Activated CD4-positive, alpha-beta T cell treated with anti-CD3 and anti-CD28 coated beads, Interleukin-2, Interleukin-4, amounts not matched to agents 100 ng/mL and 50 ng/mL, durations not matched to agents 16 hours and 8 hours (primary cell): ENCODE data around the gene ZSCAN30.

Experiments used
- DNase-seq: peaks from one replicate; pipeline ENCODE4 v3.0.0-alpha.2; 2020; ENCODE audit warnings: low spot score

Gene ZSCAN30

GRCh38 chr18:35290094-35290735 lies at the start of gene ZSCAN30:
ZSCAN30 (minus strand) TSS chr18:35290229; CDS start chr18:35264352, 25,877 bp downstream.
- DNase-seq: peak; percentile 95

GRCh38 chr18:35337286-35337685 lies 47.3 kb upstream of the ZSCAN30 start:
- no peak for DNase-seq

- DNase-seq: no peak
These were observed 45.8 kb upstream of the ZSCAN30 start for GRCh38 chr18:35335866-35336265.

- no peak for DNase-seq
These were observed 44.8 kb upstream of the ZSCAN30 start for GRCh38 chr18:35334821-35335220.

GRCh38 chr18:35334212-35334611 lies 44.2 kb upstream of the ZSCAN30 start:
- DNase-seq: no peak

GRCh38 chr18:35331367-35332087 lies 41.5 kb upstream of the ZSCAN30 start:
- no peak for DNase-seq

GRCh38 chr18:35328868-35329267 lies 38.8 kb upstream of the ZSCAN30 start:
- no peak for DNase-seq

- DNase-seq: no peak
These were observed 36.8 kb upstream of the ZSCAN30 start for GRCh38 chr18:35326695-35327387.

- no peak for DNase-seq
These were observed 35.1 kb upstream of the ZSCAN30 start for GRCh38 chr18:35324926-35325655.

- DNase-seq: no peak
These were observed 32.7 kb upstream of the ZSCAN30 start for GRCh38 chr18:35322486-35323458.

GRCh38 chr18:35311496-35311895 lies 21.5 kb upstream of the ZSCAN30 start:
- no peak for DNase-seq

GRCh38 chr18:35306588-35307250 lies 16.7 kb upstream of the ZSCAN30 start:
- no peak for DNase-seq

- no peak for DNase-seq
These were observed 13.6 kb upstream of the ZSCAN30 start for GRCh38 chr18:35303610-35304009.

- DNase-seq: no peak
These were observed 6.0 kb upstream of the ZSCAN30 start for GRCh38 chr18:35296060-35296459.

GRCh38 chr18:35291166-35291565 lies 1.1 kb upstream of the ZSCAN30 start:
- no peak for DNase-seq

- DNase-seq: peak; percentile 12
These were observed 319 bp downstream of the ZSCAN30 start for GRCh38 chr18:35289727-35290093.

GRCh38 chr18:35289293-35289692 lies 736 bp downstream of the ZSCAN30 start:
- DNase-seq: no peak

- DNase-seq: no peak
These were observed 5.2 kb downstream of the ZSCAN30 start for GRCh38 chr18:35284841-35285240.

GRCh38 chr18:35283923-35284794 lies 5.9 kb downstream of the ZSCAN30 start:
- no peak for DNase-seq

- no peak for DNase-seq
These were observed 7.7 kb downstream of the ZSCAN30 start for GRCh38 chr18:35282353-35282752.
